OCI-LY3 (cell line): Measurements from ENCODE around the gene MTMR3.

Experiments used
- H2AFZ ChIP-seq: fragments of 200-600, 300-600 bp; shearing (Covaris generic); 2 replicates; pipeline ENCODE4 v1.6.0; 2014; ENCODE audit warnings: antibody characterized with exemption, low read depth, low read length
- H3K27ac ChIP-seq: fragments of 200-600, 300-600 bp; sonication (generic); 2 replicates; pipeline ENCODE4 v1.5.1; 2014; ENCODE audit warnings: mild to moderate bottlenecking, low read length, moderate library complexity, mixed read lengths
- H3K27me3 ChIP-seq: fragments of 200-600, 300-600 bp; sonication (generic); 2 replicates; pipeline ENCODE4 v1.6.1; 2014; ENCODE audit warnings: low read depth, low read length, mixed read lengths
- H3K36me3 ChIP-seq: fragments of 200-600, 300-600 bp; sonication (generic); replicated peaks from 2 replicates; pipeline ENCODE3; 2014; ENCODE audit warnings: low read depth, low read length, mixed read lengths
- H3K4me1 ChIP-seq: fragments of 300-600, 200-600 bp; sonication (generic); 2 replicates; pipeline ENCODE4 v1.6.1; 2014; ENCODE audit warnings: low read length, mixed read lengths
- H3K4me2 ChIP-seq: fragments of 200-600, 300-600 bp; sonication (generic); 2 replicates; pipeline ENCODE4 v1.6.1; 2014; ENCODE audit warnings: low read length, mixed read lengths
- H3K4me3 ChIP-seq: fragments of 300-600, 200-600 bp; sonication (generic); 2 replicates; pipeline ENCODE4 v1.5.1; 2014; ENCODE audit warnings: antibody characterized with exemption, mild to moderate bottlenecking, low read length, moderate library complexity
- H3K79me2 ChIP-seq: fragments of 300-600, 200-600 bp; shearing (Covaris generic); 2 replicates; pipeline ENCODE4 v1.6.1; 2014; ENCODE audit warnings: mild to moderate bottlenecking, low read length, mixed read lengths
- H3K9ac ChIP-seq: fragments of 300-600, 200-600 bp; shearing (Covaris generic); 2 replicates; pipeline ENCODE4 v1.6.0; 2014; ENCODE audit warnings: mild to moderate bottlenecking, low read length, moderate library complexity
- H3K9me3 ChIP-seq: fragments of 200-600, 300-600 bp; shearing (Covaris generic); 2 replicates; pipeline ENCODE4 v1.6.1; 2014; ENCODE audit warnings: low read length, mixed read lengths; ENCODE audit not compliant: insufficient read depth
- H4K20me1 ChIP-seq: fragments of 200-600, 300-600 bp; sonication (generic); 2 replicates; pipeline ENCODE4 v1.6.1; 2016; ENCODE audit warnings: low read length, mixed read lengths; ENCODE audit not compliant: insufficient read depth
- CTCF ChIP-seq: fragments of 200-600, 300-600 bp; sonication (generic); IDR thresholded peaks from 2 replicates; pipeline ENCODE4 v1.5.1; 2014; ENCODE audit warnings: antibody characterized with exemption, low read length, low read depth
- EZH2phosphoT487 ChIP-seq: fragments of 200-600 bp; shearing (Covaris generic); IDR thresholded peaks from 2 replicates; pipeline ENCODE4 v1.6.1; 2018; ENCODE audit warnings: antibody characterized with exemption, mixed run types, low read depth

Gene MTMR3

GRCh38 chr22:30033901-30034300 lies 150.9 kb downstream of the MTMR3 start:
- Histone ChIP-seq H3K4me1 (no peaks in the 10 kb centered on the region), H3K4me2 (no peak overlapping the region), H3K79me2 (no peaks in the 10 kb centered on the region), H3K36me3 (no peaks in the 10 kb centered on the region), H3K27me3 (no peaks in the 10 kb centered on the region), H4K20me1 (no peaks in the 10 kb centered on the region), H3K4me3 (no peak overlapping the region), H3K27ac (no peak overlapping the region), H2AFZ (no peak overlapping the region), H3K9me3 (no peaks in the 10 kb centered on the region), H3K9ac (no peak overlapping the region)
- TF ChIP-seq CTCF, result no peak
- no peak for TF ChIP-seq EZH2phosphoT487

- no peaks in the 10 kb centered on the region for H3K9me3 ChIP-seq
- no peaks in the 10 kb centered on the region for H3K36me3 ChIP-seq
- no peaks in the 10 kb centered on the region for H3K79me2 ChIP-seq
- no peaks in the 10 kb centered on the region for H3K4me1 ChIP-seq
- H3K27me3 ChIP-seq, result no peaks in the 10 kb centered on the region
- H2AFZ ChIP-seq, result no peak overlapping the region
- no peak overlapping the region for H3K4me2 ChIP-seq
- no peaks in the 10 kb centered on the region for H4K20me1 ChIP-seq
- TF ChIP-seq EZH2phosphoT487 (no peak), CTCF (no peak)
- H3K27ac ChIP-seq, result no peak overlapping the region
- H3K9ac ChIP-seq, result no peak overlapping the region
- H3K4me3 ChIP-seq, result no peak overlapping the region
Observed at GRCh38 chr22:30036656-30037055, 153.7 kb downstream of the MTMR3 start.

- Histone ChIP-seq H3K79me2 (no peaks in the 10 kb centered on the region), H3K27ac (no peak overlapping the region), H2AFZ (no peak overlapping the region), H3K36me3 (no peaks in the 10 kb centered on the region), H3K9me3 (no peaks in the 10 kb centered on the region), H3K9ac (no peak overlapping the region), H4K20me1 (no peaks in the 10 kb centered on the region), H3K4me1 (no peaks in the 10 kb centered on the region), H3K27me3 (0 out of 2 replicates have a peak, but pooled peaks cover 3% of the 10 kb centered on the region), H3K4me3 (no peak overlapping the region), H3K4me2 (no peak overlapping the region)
- TF ChIP-seq EZH2phosphoT487, result no peak
Observed at GRCh38 chr22:30038219-30038618, 155.2 kb downstream of the MTMR3 start.

- no peak overlapping the region for H3K9ac ChIP-seq
- no peak overlapping the region for H3K27ac ChIP-seq
- no peaks in the 10 kb centered on the region for H3K79me2 ChIP-seq
- no peak overlapping the region for H2AFZ ChIP-seq
- H3K4me3 ChIP-seq, result no peak overlapping the region
- H3K4me1 ChIP-seq, result peaks cover 8% of the 10 kb centered on the region
- 0 out of 2 replicates have a peak, but pooled peaks cover 3% of the 10 kb centered on the region for H3K27me3 ChIP-seq
- TF ChIP-seq EZH2phosphoT487, result no peak
- TF ChIP-seq CTCF, result no peak
- no peaks in the 10 kb centered on the region for H3K9me3 ChIP-seq
- no peak overlapping the region for H3K4me2 ChIP-seq
- H3K36me3 ChIP-seq, result no peaks in the 10 kb centered on the region
- H4K20me1 ChIP-seq, result no peaks in the 10 kb centered on the region
Observed at GRCh38 chr22:30040499-30041260, 157.7 kb downstream of the MTMR3 start.
